A549 (cell line): ENCODE measurements around the gene NKG7. TPM values are rescaled to one million over a fixed set of nuclear protein-coding genes. Genes with fewer than 3 reads are reported as not detected.

Experiments
- ATAC-seq, 2 experiments: fragments of 200-7000 bp in 1 of 2; fragments of >200 bp in 1 of 2; cut with Nextera tagmentation in 1 of 2; cut with Tn5 transposase in 1 of 2; 3 replicates each; pipeline versions ENCODE4 v1.8.0 to v1.9.1; 2018 to 2020; ENCODE audit warnings: mild to moderate bottlenecking in 1 of 2, moderate library complexity in 1 of 2
- CTCF ChIA-PET: fragments of 300-600 bp; sonication (Branson Sonifier 250); formaldehyde crosslinking; extraction: SDS; loops from one replicate; lab custom pipeline; 2021; ENCODE audit warnings: antibody characterized with exemption, inconsistent platforms; lab: Yijun Ruan, JAX
- POLR2A ChIA-PET: fragments of 350-600 bp; formaldehyde crosslinking; extraction: SDS; loops from one replicate; lab custom pipeline; 2021; ENCODE audit warnings: antibody characterized with exemption, inconsistent platforms; lab: Yijun Ruan, JAX
- DNase-seq, 2 experiments: peaks; one replicate each; pipeline versions ENCODE4 v3.0.0 to v3.0.0-alpha.2; 2011 to 2016; ENCODE audit warnings: low read depth in 1 of 2, low spot score in 1 of 2
- FAIRE-seq: peaks from 2 replicates; lab custom pipeline; 2011; peaks lifted over from hg19 to GRCh38; lab: Jason Lieb, UNC
- H3K27ac ChIP-seq, 2 experiments: fragments of >200 bp; sonication (Bioruptor Twin); formaldehyde crosslinking; 3 replicates each; pipeline ENCODE4 v1.5.1; 2016 to 2017
- H3K4me1 ChIP-seq: fragments of >200 bp; sonication (Bioruptor Twin); formaldehyde crosslinking; 3 replicates; pipeline ENCODE4 v1.6.1; 2016
- H3K4me2 ChIP-seq: fragments of >200 bp; sonication (Bioruptor Twin); formaldehyde crosslinking; 3 replicates; pipeline ENCODE4 v1.6.1; 2016
- H3K4me3 ChIP-seq: fragments of >200 bp; sonication (Bioruptor Twin); formaldehyde crosslinking; 3 replicates; pipeline ENCODE4 v1.5.1; 2016
- H3K9me3 ChIP-seq: fragments of >200 bp; sonication (Bioruptor Twin); formaldehyde crosslinking; 3 replicates; pipeline ENCODE4 v1.6.1; 2016
- ATOH8 ChIP-seq: fragments of 250-450 bp; sonication (Bioruptor Pico); IDR thresholded peaks from 2 replicates; pipeline ENCODE4 v1.5.0; 2020; ENCODE audit warnings: low read depth, mild to moderate bottlenecking, moderate library complexity
- BCL3 ChIP-seq: fragments of >200 bp; sonication (Bioruptor Twin); formaldehyde crosslinking; IDR thresholded peaks from 3 replicates; pipeline ENCODE4 v1.6.1; 2016
- CBX2 ChIP-seq: fragments of 200-600 bp; sonication (generic); IDR thresholded peaks from 2 replicates; pipeline ENCODE4 v1.6.1; 2016; ENCODE audit warnings: low read depth, mild to moderate bottlenecking, borderline replicate concordance
- CBX8 ChIP-seq: fragments of 200-600 bp; sonication (generic); IDR thresholded peaks from 2 replicates; pipeline ENCODE4 v1.6.1; 2016
- CEBPB ChIP-seq, 2 experiments: fragments of >200 bp in 1 of 2; sonication (Bioruptor Twin) in 1 of 2; formaldehyde crosslinking in 1 of 2; IDR thresholded peaks; 2 replicates each; pipeline ENCODE4 v1.6.1; 2012 to 2016
- CTCF ChIP-seq: fragments of >200 bp; sonication (Bioruptor Twin); formaldehyde crosslinking; IDR thresholded peaks from 3 replicates; pipeline ENCODE4 v1.5.1; 2016
- ESRRA ChIP-seq: fragments of 150-350 bp; IDR thresholded peaks from 2 replicates; pipeline ENCODE4 v1.6.1; 2014; ENCODE audit warnings: mild to moderate bottlenecking, low read length, borderline replicate concordance
- FOSB ChIP-seq: fragments of 250-450 bp; sonication (Bioruptor Pico); IDR thresholded peaks from 2 replicates; pipeline ENCODE4 v1.5.0; 2020; ENCODE audit warnings: mild to moderate bottlenecking, moderate library complexity
- FOXS1 ChIP-seq: fragments of 250-450 bp; sonication (Bioruptor Pico); IDR thresholded peaks from 2 replicates; pipeline ENCODE4 v1.5.0; 2020; ENCODE audit warnings: mild to moderate bottlenecking, moderate library complexity
- GATA3 ChIP-seq: IDR thresholded peaks from 2 replicates; pipeline ENCODE4 v1.6.1; 2012; ENCODE audit warnings: borderline replicate concordance
- HES2 ChIP-seq: fragments of >200 bp; sonication (Bioruptor Twin); formaldehyde crosslinking; IDR thresholded peaks from 2 replicates; pipeline ENCODE4 v1.6.1; 2016
- HMGXB4 ChIP-seq: fragments of 250-450 bp; sonication (Bioruptor Pico); IDR thresholded peaks from 2 replicates; pipeline ENCODE4 v1.5.0; 2021; ENCODE audit warnings: mild to moderate bottlenecking, moderate library complexity, borderline replicate concordance
- HOXA7 ChIP-seq: fragments of 250-450 bp; sonication (Bioruptor Pico); IDR thresholded peaks from 2 replicates; pipeline ENCODE4 v1.5.0; 2020; ENCODE audit warnings: mild to moderate bottlenecking, moderate library complexity
- HOXB13 ChIP-seq: fragments of 250-450 bp; sonication (Bioruptor Pico); IDR thresholded peaks from 2 replicates; pipeline ENCODE4 v1.5.0; 2020; ENCODE audit warnings: low read depth, mild to moderate bottlenecking, moderate library complexity
- HOXB5 ChIP-seq: fragments of 250-450 bp; sonication (Bioruptor Pico); IDR thresholded peaks from 2 replicates; pipeline ENCODE4 v1.5.0; 2020; ENCODE audit warnings: mild to moderate bottlenecking, moderate library complexity
- MAZ ChIP-seq: fragments of 150-350 bp; IDR thresholded peaks from 2 replicates; pipeline ENCODE4 v1.6.1; 2014; ENCODE audit warnings: antibody characterized with exemption, low read depth, low read length, borderline replicate concordance
- MYC ChIP-seq: IDR thresholded peaks from 2 replicates; pipeline ENCODE4 v1.6.1; 2012; ENCODE audit warnings: mild to moderate bottlenecking, inconsistent platforms, low read length, improper control_type of control experiment, borderline replicate concordance
- NFE2L2 ChIP-seq: fragments of 150-350 bp; conservative IDR thresholded peaks from 2 replicates; pipeline ENCODE4 v1.6.1; 2014; ENCODE audit warnings: low read length
- NPAS2 ChIP-seq: fragments of 250-450 bp; sonication (Bioruptor Pico); IDR thresholded peaks from 2 replicates; pipeline ENCODE4 v1.8.0; 2022; ENCODE audit warnings: mild to moderate bottlenecking, moderate library complexity, borderline replicate concordance
- POLR2A ChIP-seq: IDR thresholded peaks from 2 replicates; pipeline ENCODE4 v1.6.1; 2012; ENCODE audit warnings: mild to moderate bottlenecking, low read length
- RARB ChIP-seq: fragments of 250-450 bp; sonication (Bioruptor Pico); IDR thresholded peaks from 2 replicates; pipeline ENCODE4 v1.8.0; 2021; ENCODE audit warnings: mild to moderate bottlenecking, moderate library complexity
- REST ChIP-seq: fragments of 200-600 bp; sonication (generic); IDR thresholded peaks from 2 replicates; pipeline ENCODE4 v1.6.1; 2016; ENCODE audit warnings: antibody characterized with exemption, mild to moderate bottlenecking, moderate library complexity
- SREBF2 ChIP-seq: fragments of 450-650 bp; IDR thresholded peaks from 2 replicates; pipeline ENCODE4 v1.6.1; 2014; ENCODE audit warnings: mild to moderate bottlenecking, moderate library complexity
- TP53 ChIP-seq: fragments of 250-450 bp; sonication (Bioruptor Pico); IDR thresholded peaks from 2 replicates; pipeline ENCODE4 v1.5.0; 2021; ENCODE audit warnings: mild to moderate bottlenecking, moderate library complexity
- ZFP36 ChIP-seq: fragments of 450-650 bp; IDR thresholded peaks from 2 replicates; pipeline ENCODE4 v1.6.1; 2014; ENCODE audit warnings: borderline replicate concordance; ENCODE audit not compliant: partially characterized antibody
- ZNF302 ChIP-seq: fragments of 250-450 bp; sonication (Bioruptor Pico); IDR thresholded peaks from 2 replicates; pipeline ENCODE4 v1.9.0; 2021; ENCODE audit warnings: inconsistent platforms, mild to moderate bottlenecking, moderate library complexity
- WGBS: methylation state at CpG from one replicate; pipeline ENCODE4 v1.1.6; 2017; ENCODE audit errors: missing lambda C conversion rate; 5-methylcytosine and 5-hydroxymethylcytosine counted together
- polyA plus RNA-seq, 4 experiments: library from polyadenylated mRNA; depleted of rRNA in 3 of 4; stranded (reverse); fragments of >200 nt; fragmentation: RNase III in 1 of 4; extraction: RNeasy Plus Mini Kit Qiagen cat#74134 plus additional on column Dnase treatment in 1 of 4; gene quantifications; 2 replicates in 3 of 4; 3 replicates in 1 of 4; pipeline ENCODE4 v1.2.3, GENCODE V29; 2011 to 2017

The NKG7 gene
- polyA plus RNA-seq, 2 of the 4 experiments (the other 2 are of a cell fraction) = not detected

- WGBS = 65% methylated on average over 3 of the region's 3 CpGs
- FAIRE-seq = no peak
- POLR2A ChIA-PET = interaction anchor here (1.3 kb wide), 1 partner anchor 24 kb away, joined by 7 read pairs; the partner anchor contains the start of gene ETFB
- H3K4me1 ChIP-seq = peaks cover 32% of the 10 kb centered on the region
- TF ChIP-seq CBX8 (no peak), NFE2L2 (no peak), FOXS1 (CRISPR knock-in tag) (no peak), CTCF (no peak), FOSB (CRISPR knock-in tag) (no peak), POLR2A (0 out of 2 replicates have a peak, but pooled peaks have one; percentile 4), CEBPB (IDR thresholded peaks at IDR 0.05) (no peak), HOXB13 (CRISPR knock-in tag) (no peak), REST (peak; percentile 52; the same call in 1 of the 2 replicates), TP53 (CRISPR knock-in tag) (no peak), HES2 (no peak), BCL3 (no peak), GATA3 (no peak), ZFP36 (peak; percentile 91), ZNF302 (no peak), HOXA7 (CRISPR knock-in tag) (no peak), NPAS2 (CRISPR knock-in tag) (no peak), RARB (CRISPR knock-in tag) (no peak), ATOH8 (CRISPR knock-in tag) (no peak), MYC (no peak), HOXB5 (CRISPR knock-in tag) (no peak), HMGXB4 (CRISPR knock-in tag) (no peak), CBX2 (no peak), ESRRA (no peak), MAZ (no peak), SREBF2 (no peak)
- TF ChIP-seq, all 56 proteins: peak for 3
- peak within 1 kb of the TSS; percentile 86 to 90 for H3K27ac ChIP-seq
- DNase-seq = no peak
- CTCF ChIA-PET = interaction anchor here (1.1 to 5.0 kb wide), 9 partner anchors 13 to 315 kb away, joined by 3 to 46 read pairs (median 8); partner anchors contain the start of gene ETFB
- peak within 1 kb of the TSS; percentile 92 for H3K4me2 ChIP-seq
- no peak within 1 kb of the TSS; the same call in 2 of the 3 replicates for H3K4me3 ChIP-seq
- H3K9me3 ChIP-seq = no peaks in the 10 kb centered on the region
- no peak for ATAC-seq
Measured at GRCh38 chr19:51341976-51342580, 30.4 kb downstream of the NKG7 start, which contains the start of gene VSIG10L. VSIG10L (minus strand) TSS chr19:51342139; CDS start chr19:51342124, 15 bp downstream.
